Inferior parietal cortex (tissue), 1 donor: ENCODE results near the gene SLC12A8.

Experiments used
- DNase-seq: peaks from one replicate; pipeline ENCODE4 v3.0.0-alpha.2; 2016; ENCODE audit errors: extremely low spot score

SLC12A8 gene

GRCh38 chr3:125219261-125219701, 6.7 kb upstream of the SLC12A8 start:
- DNase-seq = no peak

DNA sequence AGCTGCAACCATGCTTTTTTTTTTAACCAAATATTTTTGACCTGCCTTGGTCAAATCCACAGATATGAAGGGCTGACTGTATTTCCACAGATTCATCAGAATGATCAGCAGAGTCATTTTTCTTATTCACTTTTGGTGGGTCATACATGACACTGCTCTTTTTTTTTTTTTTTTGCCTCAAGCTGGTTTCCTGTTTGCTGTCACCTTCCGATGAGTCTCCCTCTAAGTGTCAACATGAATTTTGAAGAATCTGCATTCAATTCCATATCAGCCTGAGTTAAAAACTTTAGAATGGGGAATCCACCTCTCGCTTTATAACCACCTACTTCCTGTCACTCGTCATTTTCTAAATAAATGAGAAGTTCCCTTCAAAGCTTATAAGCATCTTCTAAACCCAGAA, 2.2 kb upstream of the SLC12A8 start:
- no peak for DNase-seq

DNA sequence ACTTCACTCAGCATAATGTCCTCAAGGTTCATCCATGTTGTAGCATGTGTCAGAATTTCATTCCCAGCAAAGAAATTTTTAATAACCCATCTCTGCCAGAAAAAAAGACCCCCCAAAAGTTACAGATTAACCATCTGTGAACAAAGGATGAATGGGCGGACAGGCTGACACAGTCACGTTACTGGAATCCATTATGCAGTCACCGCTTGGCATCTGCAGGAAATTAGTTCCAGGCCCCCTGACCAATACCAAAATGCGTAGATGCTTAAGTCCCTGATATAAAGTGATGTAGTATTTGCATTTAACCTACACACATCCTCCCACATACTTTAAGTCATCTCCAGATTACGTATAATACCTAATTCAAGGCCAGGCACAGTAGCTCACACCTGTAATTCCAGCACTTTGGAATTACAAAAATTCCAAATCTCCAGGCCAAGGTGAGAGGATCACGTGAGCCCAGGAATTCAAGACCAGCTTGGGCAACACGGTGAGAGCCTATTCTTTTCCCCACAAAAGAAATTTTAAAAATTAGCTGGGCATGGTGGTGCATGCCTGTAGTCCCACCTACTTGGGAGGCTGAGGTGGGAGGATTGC, 1.5 kb upstream of the SLC12A8 start:
- DNase-seq = no peak

DNA sequence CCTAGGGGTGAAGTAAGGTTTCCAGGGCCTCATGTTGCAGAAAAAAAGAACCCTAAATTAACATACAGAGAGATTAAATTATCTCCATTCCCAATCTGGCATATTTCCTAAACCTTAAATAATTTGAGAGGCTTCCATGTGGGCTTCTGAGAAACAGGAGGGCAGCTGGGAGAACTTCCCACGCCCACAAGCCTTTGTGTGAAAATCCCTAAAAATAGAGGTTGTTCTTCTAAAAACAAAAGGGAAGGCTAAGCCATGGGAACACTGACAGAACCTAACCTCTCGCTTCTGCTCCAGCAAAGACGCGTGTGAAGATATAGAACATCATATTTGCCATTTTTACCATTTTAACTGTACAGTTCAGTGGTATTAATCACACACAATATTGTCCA, 812 bp upstream of the SLC12A8 start:
- no peak for DNase-seq

DNA sequence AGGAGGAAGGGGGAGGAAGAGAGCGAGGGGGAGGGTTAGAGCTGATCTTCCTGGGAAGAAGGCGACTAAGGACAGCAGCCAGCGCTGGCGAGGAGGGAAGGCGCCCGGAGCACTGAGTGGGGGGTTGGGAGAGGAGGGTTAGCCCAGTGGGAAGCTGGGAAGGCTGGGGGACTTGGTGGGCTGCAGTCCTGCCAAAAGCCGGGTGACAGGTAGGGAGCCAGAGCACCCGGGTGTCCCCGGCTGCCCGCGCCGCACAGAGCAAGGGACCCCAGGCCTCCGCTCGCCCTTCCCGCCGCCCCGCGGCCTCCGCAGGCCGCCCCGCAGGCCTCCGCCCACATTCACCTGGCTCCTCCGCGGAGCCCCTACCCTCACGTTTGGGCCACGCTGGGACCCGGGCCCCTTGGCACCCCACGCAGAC, 448 bp downstream of the SLC12A8 start:
- no peak for DNase-seq

DNA sequence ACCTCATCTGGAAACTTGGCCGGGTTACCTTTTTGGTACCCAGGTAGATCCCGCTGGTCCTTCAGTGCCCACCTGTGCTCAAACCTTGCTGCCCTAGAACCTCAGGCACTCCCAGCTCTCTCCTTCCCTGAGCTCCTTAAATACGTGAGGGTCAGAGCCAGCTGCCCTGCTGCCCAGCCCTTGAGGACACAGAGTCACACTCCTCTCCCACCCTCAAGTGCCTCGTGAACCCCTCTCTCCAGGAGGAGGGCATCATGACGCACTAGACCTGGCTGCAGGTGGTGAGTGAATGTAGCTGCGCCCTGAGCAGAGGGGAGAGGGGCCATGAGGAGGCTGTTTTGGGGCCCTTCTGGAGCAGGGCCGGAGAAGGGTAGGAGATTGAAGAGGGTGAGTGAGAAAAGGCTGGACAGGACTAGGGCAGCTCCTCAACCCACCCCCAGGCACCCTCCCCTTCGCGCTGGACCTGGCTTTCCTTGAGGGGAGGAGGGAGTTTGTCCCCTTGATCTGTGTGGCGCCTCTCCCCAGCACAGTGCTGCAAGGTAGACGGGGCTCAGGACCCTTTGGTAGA, 941 bp downstream of the SLC12A8 start:
- no peak for DNase-seq

DNA sequence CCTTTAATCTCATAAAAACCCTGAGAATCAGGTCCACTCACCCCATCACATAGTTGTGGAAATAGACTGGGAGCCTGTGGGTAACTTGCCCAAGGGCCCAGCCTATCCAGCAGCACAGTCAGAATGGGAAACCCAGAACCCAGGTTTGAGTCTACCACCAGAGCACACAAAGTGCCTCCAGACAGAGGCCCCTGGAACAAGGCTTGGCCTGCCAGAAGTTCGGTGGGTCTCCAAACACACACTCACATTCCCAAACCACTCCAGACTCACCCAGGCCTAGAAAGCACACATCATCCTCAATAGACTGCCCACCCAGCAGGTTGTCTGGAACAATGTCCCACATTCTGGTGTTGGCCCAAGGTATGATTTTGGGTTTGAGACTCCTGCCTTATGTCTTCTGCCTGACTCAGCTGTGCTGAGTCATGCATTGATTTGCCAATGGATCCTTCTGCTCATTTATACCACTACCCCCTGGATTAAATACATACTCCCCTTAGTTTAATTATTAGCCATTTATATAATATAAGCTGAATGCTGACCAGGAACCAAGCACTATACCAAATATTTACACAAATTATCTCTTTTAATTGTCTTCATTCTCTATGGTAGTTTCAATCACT, 4.5 kb downstream of the SLC12A8 start:
- DNase-seq = no peak

GRCh38 chr3:125207507-125207906, 5.0 kb downstream of the SLC12A8 start:
- no peak for DNase-seq

GRCh38 chr3:125206934-125207333, 5.6 kb downstream of the SLC12A8 start:
- no peak for DNase-seq

DNA sequence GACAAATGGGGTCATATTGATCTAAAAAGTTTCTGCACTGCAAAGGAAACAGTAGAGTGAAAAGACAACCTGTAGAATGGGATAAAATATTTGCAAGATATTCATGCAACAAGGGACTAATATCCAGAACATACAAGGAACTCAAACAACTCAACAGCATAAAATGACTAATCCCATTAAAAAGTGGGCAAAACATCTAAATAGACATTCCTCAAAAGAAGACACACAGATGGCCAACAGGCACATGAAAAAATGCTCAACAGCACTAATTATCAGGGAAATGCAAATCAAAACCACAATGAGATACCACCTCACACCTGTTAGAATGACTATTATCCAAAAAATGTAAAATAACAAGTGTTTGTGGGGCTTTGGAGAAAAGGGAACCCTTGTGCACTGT, 8.8 kb downstream of the SLC12A8 start:
- no peak for DNase-seq

- DNase-seq = no peak
Measured at GRCh38 chr3:125202197-125202596, 10.4 kb downstream of the SLC12A8 start.

GRCh38 chr3:125200731-125201139, 11.8 kb downstream of the SLC12A8 start:
- no peak for DNase-seq

DNA sequence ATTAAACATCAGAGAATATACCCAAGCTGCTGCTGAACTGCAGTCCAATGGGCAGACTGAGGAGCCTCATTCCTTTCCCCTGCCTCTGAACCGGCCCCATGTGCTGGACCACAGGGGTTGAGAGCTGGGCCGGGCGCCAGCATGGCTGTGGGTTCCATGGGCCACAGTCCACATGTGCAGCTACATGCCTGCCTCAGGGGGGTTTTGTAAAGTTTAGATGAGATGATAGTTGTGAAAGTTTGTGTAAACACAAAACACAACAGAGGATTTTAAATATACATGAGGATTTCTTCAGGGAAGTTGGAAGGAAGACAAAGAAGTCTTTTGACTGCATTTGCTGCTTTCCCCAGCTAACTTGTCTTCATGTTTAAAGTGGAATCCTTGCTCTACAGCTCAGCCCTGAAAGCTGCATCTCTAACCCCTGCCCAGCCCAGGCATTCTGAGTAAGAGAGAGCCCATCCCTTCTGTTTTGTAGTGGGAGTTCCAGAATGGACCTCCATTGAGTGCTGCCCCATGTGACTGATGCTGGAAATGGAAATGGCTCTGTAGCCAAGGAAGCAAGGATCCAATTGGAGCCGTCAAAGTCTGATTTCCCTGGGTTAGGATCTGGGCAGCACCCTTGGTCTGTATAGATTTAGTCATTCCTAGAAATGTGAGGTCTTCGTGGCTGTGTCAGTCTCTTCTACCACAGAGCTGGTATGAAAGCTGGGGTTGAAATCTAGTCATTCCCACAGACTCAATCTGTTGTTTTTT, 17.5 kb downstream of the SLC12A8 start:
- no peak for DNase-seq

- DNase-seq = no peak
Measured at GRCh38 chr3:125194061-125194848, 18.3 kb downstream of the SLC12A8 start.

DNA sequence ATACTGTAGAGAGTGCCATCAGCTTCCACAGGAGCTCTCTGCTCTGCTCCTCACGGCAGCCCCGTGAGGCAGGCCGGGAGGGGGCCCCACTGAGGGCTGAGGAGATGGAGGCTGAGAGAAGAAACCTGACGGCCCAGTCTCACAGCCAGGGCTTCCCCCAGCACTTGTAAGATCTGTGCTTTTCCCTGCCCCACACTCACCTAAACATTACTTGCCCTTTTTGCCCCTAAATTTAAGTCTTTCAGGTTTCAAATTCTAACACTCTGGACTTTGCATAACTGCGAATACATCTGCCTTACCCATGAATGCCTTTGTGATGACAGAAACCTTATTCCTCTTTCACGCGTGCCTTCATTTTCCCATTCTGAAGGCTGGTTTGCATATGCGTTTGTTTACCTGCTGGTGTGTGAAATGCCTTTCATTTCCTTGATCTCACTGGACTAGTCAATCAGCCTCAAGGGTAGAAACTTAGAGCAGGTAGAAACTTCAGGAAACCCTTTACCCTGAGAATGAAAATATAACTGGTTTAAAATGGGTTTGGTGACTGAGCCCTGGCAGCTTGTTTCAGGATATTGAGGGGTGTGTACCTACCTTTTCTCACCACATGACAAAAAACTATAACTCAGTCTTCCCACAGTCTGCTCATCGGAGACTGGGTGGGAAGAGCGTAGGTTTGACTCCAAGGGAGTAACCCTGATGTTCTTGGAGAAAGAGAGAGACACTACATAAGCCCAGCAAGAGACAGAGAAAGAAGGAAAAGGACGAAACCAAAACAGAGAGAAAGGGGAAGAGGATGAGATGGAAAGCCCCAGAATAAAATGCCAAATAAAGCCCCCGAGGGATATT, 20.1 kb downstream of the SLC12A8 start:
- DNase-seq = no peak

- DNase-seq = no peak
Measured at GRCh38 chr3:125191730-125192129, 20.8 kb downstream of the SLC12A8 start.

DNA sequence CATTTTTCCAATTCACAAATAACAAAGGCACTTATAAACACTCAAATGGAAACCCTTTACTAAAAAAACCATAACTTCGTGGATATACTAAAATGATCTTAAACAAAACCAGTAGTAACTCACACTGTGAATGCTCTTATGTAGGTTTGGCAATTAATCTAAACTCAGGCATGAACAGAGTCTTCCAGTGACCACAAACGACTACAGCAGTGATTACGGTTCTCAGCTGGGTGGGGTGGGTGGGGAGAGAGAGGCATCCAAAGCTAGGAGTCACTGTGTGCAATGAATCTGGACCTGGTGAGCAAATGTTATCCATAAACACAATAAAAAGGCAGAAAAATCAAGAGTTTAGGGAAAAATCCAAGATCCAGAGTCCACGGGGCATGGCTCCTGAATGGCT, 21.3 kb downstream of the SLC12A8 start:
- no peak for DNase-seq

DNA sequence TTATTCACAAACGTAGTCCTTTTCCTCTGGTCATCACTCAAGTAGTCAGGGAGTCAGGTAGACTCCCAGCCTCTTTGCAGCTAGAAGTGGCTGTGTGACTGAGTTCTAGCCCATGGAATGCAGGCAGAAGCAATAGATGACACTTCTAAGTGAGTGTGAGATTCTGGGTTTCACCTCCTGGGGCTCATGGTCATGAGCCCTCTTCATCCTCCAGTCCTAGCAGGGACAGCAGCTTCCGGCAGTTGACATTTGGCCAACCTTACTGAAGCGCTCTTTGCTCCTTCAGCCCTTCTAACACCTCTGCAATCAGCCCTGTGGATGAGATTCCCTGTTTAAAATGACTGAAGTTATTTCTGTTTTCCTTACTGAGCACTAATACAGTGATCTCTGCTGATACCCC, 21.8 kb downstream of the SLC12A8 start:
- DNase-seq = no peak

DNA sequence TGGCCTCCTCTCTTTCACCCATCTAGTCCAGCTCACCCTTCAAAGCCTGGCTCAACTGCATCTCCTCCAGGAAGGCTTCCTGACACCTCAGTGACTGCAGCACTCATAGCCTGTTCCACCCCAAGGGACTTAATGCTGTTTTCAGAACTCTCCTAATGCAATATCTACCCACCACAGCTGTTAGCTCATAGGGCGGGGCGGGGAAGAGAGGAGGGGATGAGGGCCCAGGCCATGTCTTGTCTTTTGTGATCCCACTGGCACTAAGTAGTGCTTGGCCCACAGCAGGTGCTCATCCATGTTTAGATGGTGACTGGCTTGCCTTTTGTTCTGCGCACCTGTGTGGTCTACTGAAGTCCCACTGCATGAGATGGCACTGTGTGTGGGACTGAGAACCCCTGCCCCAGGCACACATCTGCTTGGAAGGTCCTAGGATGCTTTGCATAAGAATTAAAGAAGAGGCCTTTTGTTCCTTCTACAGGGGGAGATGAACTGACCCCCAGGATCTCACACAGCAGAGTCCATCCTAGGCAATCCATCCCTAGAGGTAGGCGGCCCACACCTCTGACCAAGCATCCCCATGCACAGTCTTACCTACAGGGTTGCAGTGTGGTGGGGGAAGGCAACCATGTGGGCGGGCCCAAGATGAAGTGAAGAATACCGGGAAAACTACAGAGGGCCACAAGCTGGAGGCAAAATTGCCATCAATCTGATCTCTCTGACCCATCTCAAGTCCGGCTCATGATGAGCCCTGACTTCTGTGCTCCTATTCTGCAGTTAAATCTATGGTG, 23.0 kb downstream of the SLC12A8 start:
- DNase-seq = no peak

GRCh38 chr3:125188955-125189354, 23.6 kb downstream of the SLC12A8 start:
- no peak for DNase-seq
